PC-9 (cell line): ENCODE measurements around the gene EDA. TPM values are rescaled to one million over a fixed set of nuclear protein-coding genes. Genes with fewer than 3 reads are reported as not detected.

Experiments used
- BruUV-seq: library from RNA; stranded (reverse); fragments of 400-500 nt; replicated peaks from 2 replicates; lab custom pipeline; 2021; lab: Mats Ljungman, UMichigan
- CTCF ChIA-PET: fragments of 300-600 bp; sonication (Branson Sonifier 250); formaldehyde crosslinking; loops from one replicate; lab custom pipeline; 2022; ENCODE audit warnings: antibody characterized with exemption; lab: Charles Lee
- POLR2A ChIA-PET: fragments of 300-600 bp; sonication (Branson Sonifier 250); formaldehyde crosslinking; loops from one replicate; lab custom pipeline; 2022; ENCODE audit warnings: antibody characterized with exemption; ENCODE audit not compliant: unreplicated experiment; lab: Charles Lee
- DNase-seq, 2 experiments: peaks; one replicate each; pipeline versions ENCODE4 v3.0.0 to v3.0.0-alpha.2; 2015 to 2022; ENCODE audit warnings: mixed read lengths in 1 of 2
- H2AFZ ChIP-seq: fragments of 200-600 bp; sonication (generic); 2 replicates; pipeline ENCODE4 v1.8.1; 2017; ENCODE audit warnings: antibody characterized with exemption
- H3F3A ChIP-seq: fragments of 200-600 bp; sonication (generic); 2 replicates; pipeline ENCODE4 v1.8.1; 2017; ENCODE audit warnings: antibody characterized with exemption, mild to moderate bottlenecking, low read depth; ENCODE audit not compliant: insufficient read depth
- H3K27ac ChIP-seq: fragments of 200-600 bp; sonication (generic); 2 replicates; pipeline ENCODE4 v1.6.1; 2016; ENCODE audit warnings: mixed run types
- H3K27me3 ChIP-seq: fragments of 200-600 bp; sonication (generic); 2 replicates; pipeline ENCODE4 v1.6.1; 2016; ENCODE audit warnings: low read depth, mixed run types; ENCODE audit not compliant: insufficient read depth
- H3K36me3 ChIP-seq: fragments of 200-600 bp; sonication (generic); 2 replicates; pipeline ENCODE4 v1.6.1; 2016; ENCODE audit warnings: low read depth, mixed run types
- H3K4me1 ChIP-seq: fragments of 200-600 bp; sonication (generic); replicated peaks from 2 replicates; pipeline ENCODE4 v1.6.1; 2016; ENCODE audit warnings: mixed run types; ENCODE audit not compliant: insufficient read depth
- H3K4me2 ChIP-seq: fragments of 200-600 bp; sonication (generic); 2 replicates; pipeline ENCODE4 v1.6.1; 2017; ENCODE audit warnings: mixed run types
- H3K4me3 ChIP-seq: fragments of 200-600 bp; sonication (generic); 2 replicates; pipeline ENCODE4 v1.6.1; 2016; ENCODE audit warnings: mixed run types
- H3K79me2 ChIP-seq: fragments of 200-600 bp; sonication (generic); 2 replicates; pipeline ENCODE4 v1.6.1; 2017; ENCODE audit warnings: low read depth, mixed run types
- H3K9me2 ChIP-seq: fragments of 200-600 bp; sonication (generic); 2 replicates; pipeline ENCODE4 v1.8.1; 2017; ENCODE audit warnings: mild to moderate bottlenecking; ENCODE audit not compliant: insufficient read depth
- H3K9me3 ChIP-seq: fragments of 200-600 bp; sonication (generic); 2 replicates; pipeline ENCODE4 v1.8.1; 2016; ENCODE audit warnings: low read depth; ENCODE audit not compliant: insufficient read depth
- H4K20me1 ChIP-seq: fragments of 200-600 bp; sonication (generic); 2 replicates; pipeline ENCODE4 v1.8.1; 2017; ENCODE audit not compliant: insufficient read depth
- EZH2 ChIP-seq: fragments of 200-600 bp; sonication (generic); IDR thresholded peaks from 2 replicates; pipeline ENCODE4 v1.8.0; 2017; ENCODE audit warnings: antibody characterized with exemption, low read depth
- intact Hi-C: fragments of 100-400 bp; cut with micrococcal nuclease; formaldehyde crosslinking; loops from one replicate; pipeline ENCODE4 v1.10.0; 2022; ENCODE audit not compliant: unreplicated experiment
- total RNA-seq: library from RNA; stranded (reverse); gene quantifications from 2 replicates; pipeline ENCODE4 v1.2.3, GENCODE V29; 2021
- TF ChIP-seq, protein P1 (sequence below): fragments of 200-600 bp; sonication (generic); conservative IDR thresholded peaks from 2 replicates; pipeline ENCODE4 v1.6.1; 2017; ENCODE audit warnings: mixed run types, antibody characterized with exemption, mild to moderate bottlenecking, moderate library complexity

The EDA gene
- total RNA-seq, 1 experiment from 2014 or later: not detected

DNA sequence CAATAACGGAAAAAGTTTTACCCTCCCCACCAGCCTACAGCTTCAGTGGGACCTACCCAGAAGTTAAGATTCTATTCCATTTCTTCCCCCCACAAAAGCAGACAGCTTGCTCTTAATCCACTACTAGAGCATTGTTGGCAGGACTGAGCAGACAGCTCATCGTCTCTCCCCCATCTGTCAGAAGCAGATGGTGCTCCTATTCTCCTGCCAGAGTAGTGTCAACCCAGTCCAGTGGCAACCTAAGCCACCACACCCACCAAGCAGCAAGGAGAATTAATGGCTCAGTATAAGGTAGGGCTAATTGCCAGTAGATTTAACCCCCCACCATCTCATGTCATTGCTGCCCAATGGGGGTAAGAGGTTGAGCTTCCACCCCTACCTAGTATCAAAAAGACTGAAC lies 371.8 kb downstream of the EDA start:
- BruUV-seq: no TSS peak
- Histone ChIP-seq H3K79me2 (no peaks in the 10 kb centered on the region), H3K4me1 (no peaks in the 10 kb centered on the region), H4K20me1 (no peaks in the 10 kb centered on the region), H3K4me3 (no peak overlapping the region), H3K27ac (no peak overlapping the region), H3K27me3 (no peaks in the 10 kb centered on the region), H2AFZ (no peak overlapping the region), H3K4me2 (no peak overlapping the region), H3K36me3 (no peaks in the 10 kb centered on the region), H3K9me2 (no peaks in the 10 kb centered on the region), H3K9me3 (no peaks in the 10 kb centered on the region), H3F3A (no peaks in the 10 kb centered on the region)
- ChIA-PET POLR2A (no interaction called here), CTCF (no interaction called here)
- no peak for DNase-seq
- TF ChIP-seq, protein P1, sequence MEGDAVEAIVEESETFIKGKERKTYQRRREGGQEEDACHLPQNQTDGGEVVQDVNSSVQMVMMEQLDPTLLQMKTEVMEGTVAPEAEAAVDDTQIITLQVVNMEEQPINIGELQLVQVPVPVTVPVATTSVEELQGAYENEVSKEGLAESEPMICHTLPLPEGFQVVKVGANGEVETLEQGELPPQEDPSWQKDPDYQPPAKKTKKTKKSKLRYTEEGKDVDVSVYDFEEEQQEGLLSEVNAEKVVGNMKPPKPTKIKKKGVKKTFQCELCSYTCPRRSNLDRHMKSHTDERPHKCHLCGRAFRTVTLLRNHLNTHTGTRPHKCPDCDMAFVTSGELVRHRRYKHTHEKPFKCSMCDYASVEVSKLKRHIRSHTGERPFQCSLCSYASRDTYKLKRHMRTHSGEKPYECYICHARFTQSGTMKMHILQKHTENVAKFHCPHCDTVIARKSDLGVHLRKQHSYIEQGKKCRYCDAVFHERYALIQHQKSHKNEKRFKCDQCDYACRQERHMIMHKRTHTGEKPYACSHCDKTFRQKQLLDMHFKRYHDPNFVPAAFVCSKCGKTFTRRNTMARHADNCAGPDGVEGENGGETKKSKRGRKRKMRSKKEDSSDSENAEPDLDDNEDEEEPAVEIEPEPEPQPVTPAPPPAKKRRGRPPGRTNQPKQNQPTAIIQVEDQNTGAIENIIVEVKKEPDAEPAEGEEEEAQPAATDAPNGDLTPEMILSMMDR: no peak
- no peak for TF ChIP-seq EZH2
- intact Hi-C loops: no loop called here

DNA sequence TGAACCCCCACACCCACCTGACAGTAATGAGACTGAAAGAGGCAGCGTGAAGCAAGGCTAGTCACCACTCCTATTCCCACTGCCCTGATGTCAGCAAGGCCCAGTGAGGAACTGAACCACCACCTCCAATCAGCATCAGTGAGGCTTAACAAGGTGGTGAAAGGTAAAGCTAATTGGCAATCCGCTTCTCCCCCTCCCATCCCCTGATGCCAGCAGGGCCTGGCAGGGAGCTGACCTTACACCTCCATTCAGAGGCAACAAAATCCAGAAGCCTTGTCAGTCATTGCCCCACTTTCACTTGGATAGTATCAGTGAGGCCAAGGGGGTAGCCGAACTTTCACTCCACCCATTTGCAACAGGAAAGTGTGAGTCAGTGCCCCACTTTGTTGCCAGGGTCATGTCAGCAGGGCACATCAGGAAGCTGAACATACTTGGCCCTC lies 373.1 kb downstream of the EDA start:
- Histone ChIP-seq H3K9me2 (no peaks in the 10 kb centered on the region), H2AFZ (no peak overlapping the region), H3K36me3 (no peaks in the 10 kb centered on the region), H3K4me2 (no peak overlapping the region), H3F3A (no peaks in the 10 kb centered on the region), H3K79me2 (no peaks in the 10 kb centered on the region), H4K20me1 (no peaks in the 10 kb centered on the region), H3K27me3 (no peaks in the 10 kb centered on the region), H3K9me3 (no peaks in the 10 kb centered on the region), H3K27ac (no peak overlapping the region), H3K4me3 (no peak overlapping the region), H3K4me1 (no peaks in the 10 kb centered on the region)
- ChIA-PET POLR2A (no interaction called here), CTCF (no interaction called here)
- no peak for DNase-seq
- BruUV-seq: no TSS peak
- TF ChIP-seq, protein P1: no peak
- no peak for TF ChIP-seq EZH2
- intact Hi-C loops: no loop called here

DNA sequence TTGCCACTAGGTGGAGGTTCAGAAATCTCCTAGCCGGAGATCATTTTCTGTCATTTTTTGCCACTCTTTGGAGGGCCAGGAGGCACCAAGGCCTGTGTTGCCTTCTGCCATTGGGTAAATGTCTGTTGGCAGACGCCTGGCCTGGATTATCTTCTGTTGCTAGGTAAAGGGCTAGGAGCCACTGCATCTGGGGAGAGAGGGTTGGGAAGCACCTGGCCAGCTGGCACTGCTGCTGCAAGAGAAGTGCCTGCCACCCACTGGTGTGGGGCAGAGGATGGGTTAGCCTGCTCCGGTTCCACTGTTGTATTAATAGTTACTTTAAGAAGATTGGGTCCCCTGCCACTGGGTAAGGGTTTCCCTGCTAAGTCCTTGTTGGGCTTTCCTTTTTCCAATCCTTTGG lies 375.8 kb downstream of the EDA start:
- Histone ChIP-seq H3K36me3 (no peaks in the 10 kb centered on the region), H3K9me3 (no peaks in the 10 kb centered on the region), H3K4me1 (no peaks in the 10 kb centered on the region), H3K27me3 (no peaks in the 10 kb centered on the region), H3K9me2 (no peaks in the 10 kb centered on the region), H3K79me2 (no peaks in the 10 kb centered on the region), H4K20me1 (no peaks in the 10 kb centered on the region), H3K27ac (no peak overlapping the region), H3K4me3 (no peak overlapping the region), H2AFZ (no peak overlapping the region), H3F3A (no peaks in the 10 kb centered on the region), H3K4me2 (no peak overlapping the region)
- ChIA-PET CTCF (interaction anchor here (0.6 kb wide), 1 partner anchor 1737 kb away, joined by 10 read pairs; no protein-coding TSS in a partner anchor), POLR2A (no interaction called here)
- intact Hi-C loops: no loop called here
- TF ChIP-seq, protein P1: no peak
- no peak for TF ChIP-seq EZH2
- no peak for DNase-seq
- no TSS peak for BruUV-seq
